H1 (cell line): Measurements from ENCODE around the gene SLC13A5. TPM values are rescaled to one million over a fixed set of nuclear protein-coding genes. Genes with fewer than 3 reads are reported as not detected.

ENCODE experiments used
- CHD7 ChIP-seq: fragments of 300-600 bp; sonication (generic); IDR thresholded peaks from 2 replicates; pipeline ENCODE4 v1.7.1; 2012; ENCODE audit warnings: low read length, moderate library complexity, mild to moderate bottlenecking, inconsistent platforms; ENCODE audit not compliant: insufficient replicate concordance
- CTCF ChIP-seq, 3 experiments: IDR thresholded peaks; 1 replicate in 2 of 3; 2 replicates in 1 of 3; pipeline versions ENCODE4 v1.5.1 to v1.6.1; 2011; ENCODE audit warnings: low read length in 3 of 3, mild to moderate bottlenecking in 3 of 3, inconsistent platforms in 2 of 3, low read depth in 1 of 3, moderate library complexity in 1 of 3; ENCODE audit not compliant: insufficient read depth in 1 of 3; ENCODE audit errors: control extremely low read depth in 1 of 3
- EP300 ChIP-seq, 2 experiments: IDR thresholded peaks; 1 replicate in 1 of 2; 2 replicates in 1 of 2; pipeline ENCODE4 v1.6.1; 2011 to 2012; ENCODE audit warnings: low read depth in 2 of 2, low read length in 2 of 2, mild to moderate bottlenecking in 2 of 2, borderline replicate concordance in 1 of 2, inconsistent platforms in 1 of 2, moderate library complexity in 1 of 2
- polyA plus RNA-seq, 7 experiments: library from polyadenylated mRNA; depleted of rRNA in 3 of 7; stranded (reverse) in 5 of 7; unstranded in 2 of 7; fragments of >200 nt in 5 of 7; fragments of 200-250 nt in 2 of 7; gene quantifications; 1 replicate in 5 of 7; 2 replicates in 1 of 7; 4 replicates in 1 of 7; pipeline versions ENCODE4 v1.2.1 to v1.2.3, GENCODE V29; 2011 to 2013; ENCODE audit warnings: missing spikeins in 2 of 7, mixed read lengths in 2 of 7
- total RNA-seq: library from RNA; stranded (reverse); fragmentation: NEBNext Ultra II Directional; extraction: Animal tissue kit (Norgen Biotek cat#: 25700); gene quantifications from 2 replicates; pipeline ENCODE4 v1.2.1, GENCODE V29; 2021

The SLC13A5 gene
- total and polyA plus RNA-seq, 2 of the 8 experiments (the other 6 are each of a cell fraction or from before 2014, with no cell fraction given) = 2.1 to 2.6 TPM

GRCh38 chr17:6691546-6691945 lies 21.6 kb downstream of the SLC13A5 start (continued):
- TF ChIP-seq CHD7 (no peak), CTCF (IDR thresholded peaks at IDR 0.05; ENCODE audit: control extremely low read depth in 1 of 3, insufficient read depth in 1 of 3, low read depth in 1 of 3, low read length in 3 of 3) (no peak), EP300 (IDR thresholded peaks at IDR 0.05; ENCODE audit: borderline replicate concordance in 1 of 2, low read depth in 2 of 2, low read length in 2 of 2) (no peak)
